GM23338 (cell line): ENCODE measurements around the gene KCNQ5. TPM values are rescaled to one million over a fixed set of nuclear protein-coding genes. Genes with fewer than 3 reads are reported as not detected.

ENCODE experiments used
- ATAC-seq: fragments of 200-7000 bp; cut with Tn5 transposase; 3 replicates; pipeline ENCODE4 v1.9.1; 2020
- DNase-seq: peaks from one replicate; pipeline ENCODE4 v3.0.0-alpha.2; 2015; ENCODE audit warnings: low spot score
- H2AFZ ChIP-seq: fragments of 200-600 bp; sonication (generic); 2 replicates; pipeline ENCODE4 v1.8.0; 2016; ENCODE audit warnings: antibody characterized with exemption, mild to moderate bottlenecking, moderate library complexity
- H3F3A ChIP-seq: fragments of 200-600 bp; sonication (generic); replicated peaks from 2 replicates; pipeline ENCODE4 v1.8.0; 2017; ENCODE audit warnings: antibody characterized with exemption, mixed run types, low read depth
- H3K27ac ChIP-seq: fragments of 200-600 bp; sonication (generic); 2 replicates; pipeline ENCODE4 v1.6.1; 2016; ENCODE audit warnings: low read depth
- H3K27me3 ChIP-seq: fragments of 200-600 bp; sonication (generic); 2 replicates; pipeline ENCODE4 v1.8.0; 2016; ENCODE audit warnings: mild to moderate bottlenecking, mixed run types, moderate library complexity; ENCODE audit not compliant: insufficient read depth
- H3K36me3 ChIP-seq: fragments of 200-600 bp; sonication (generic); 2 replicates; pipeline ENCODE4 v1.8.0; 2016; ENCODE audit warnings: mild to moderate bottlenecking; ENCODE audit not compliant: insufficient read depth
- H3K4me1 ChIP-seq: fragments of 200-600 bp; sonication (generic); 2 replicates; pipeline ENCODE4 v1.8.0; 2016; ENCODE audit warnings: mild to moderate bottlenecking, moderate library complexity; ENCODE audit not compliant: insufficient read depth
- H3K4me2 ChIP-seq: fragments of 200-600 bp; sonication (generic); 2 replicates; pipeline ENCODE4 v1.7.1; 2017; ENCODE audit warnings: mixed run types
- H3K4me3 ChIP-seq: fragments of 200-600 bp; sonication (generic); 2 replicates; pipeline ENCODE4 v1.6.1; 2016; ENCODE audit warnings: mixed run types
- H3K79me2 ChIP-seq: fragments of 200-600 bp; sonication (generic); replicated peaks from 2 replicates; pipeline ENCODE4 v1.8.0; 2017; ENCODE audit warnings: mild to moderate bottlenecking; ENCODE audit not compliant: insufficient read depth
- H3K9me2 ChIP-seq: fragments of 200-600 bp; sonication (generic); 2 replicates; pipeline ENCODE4 v1.8.0; 2017; ENCODE audit not compliant: insufficient read depth
- H4K20me1 ChIP-seq: fragments of 200-600 bp; sonication (generic); replicated peaks from 2 replicates; pipeline ENCODE4 v1.8.0; 2017; ENCODE audit warnings: mild to moderate bottlenecking; ENCODE audit not compliant: insufficient read depth
- H3K27ac Mint-ChIP-seq: 2 replicates; pipeline ENCODE4 v1.8.0; 2020; ENCODE audit warnings: inconsistent platforms, mild to moderate bottlenecking, moderate library complexity, mixed read lengths
- H3K27me3 Mint-ChIP-seq: 3 replicates; pipeline ENCODE4 v1.8.0; 2022; ENCODE audit warnings: low read depth, mild to moderate bottlenecking, moderate library complexity, mixed read lengths, inconsistent platforms; ENCODE audit not compliant: insufficient read depth, poor library complexity
- H3K36me3 Mint-ChIP-seq: 3 replicates; pipeline ENCODE4 v1.8.0; 2021; ENCODE audit warnings: low read depth, mild to moderate bottlenecking, inconsistent platforms, moderate library complexity, mixed read lengths
- H3K4me1 Mint-ChIP-seq: 3 replicates; pipeline ENCODE4 v1.8.0; 2020; ENCODE audit warnings: mild to moderate bottlenecking, inconsistent platforms, mixed read lengths
- H3K4me3 Mint-ChIP-seq: 3 replicates; pipeline ENCODE4 v1.8.0; 2021; ENCODE audit warnings: moderate library complexity, mild to moderate bottlenecking, inconsistent platforms, mixed read lengths
- H3K9me3 Mint-ChIP-seq: 3 replicates; pipeline ENCODE4 v1.8.0; 2020; ENCODE audit warnings: moderate library complexity, mild to moderate bottlenecking, inconsistent platforms, mixed read lengths
- CREB1 ChIP-seq: fragments of 250-450 bp; sonication (Bioruptor Pico); IDR thresholded peaks from 2 replicates; pipeline ENCODE4 v1.5.0; 2020; ENCODE audit warnings: low read depth, mild to moderate bottlenecking, moderate library complexity
- CTCF ChIP-seq, 2 experiments: fragments of 200-600 bp in 1 of 2; sonication (generic) in 1 of 2; conservative IDR thresholded peaks; 2 replicates each; pipeline versions ENCODE4 v1.5.1 to v1.6.1; 2016 to 2017; ENCODE audit warnings: antibody characterized with exemption in 2 of 2, low read depth in 2 of 2, mild to moderate bottlenecking in 2 of 2, moderate library complexity in 1 of 2
- EZH2 ChIP-seq: fragments of 200-600 bp; sonication (generic); IDR thresholded peaks from one replicate; pipeline ENCODE4 v1.8.0; 2017; ENCODE audit warnings: antibody characterized with exemption, mild to moderate bottlenecking, low read depth; ENCODE audit not compliant: unreplicated experiment
- EZH2phosphoT487 ChIP-seq: fragments of 200-600 bp; sonication (generic); IDR thresholded peaks from one replicate; pipeline ENCODE4 v1.8.1; 2018; ENCODE audit warnings: antibody characterized with exemption; ENCODE audit not compliant: unreplicated experiment
- JUNB ChIP-seq: IDR thresholded peaks from one replicate; pipeline ENCODE4 v1.6.1; 2016; ENCODE audit warnings: antibody characterized with exemption; ENCODE audit not compliant: unreplicated experiment
- NANOG ChIP-seq: IDR thresholded peaks from 2 replicates; pipeline ENCODE4 v1.6.1; 2016; ENCODE audit warnings: antibody characterized with exemption, borderline replicate concordance
- STAT1 ChIP-seq: IDR thresholded peaks from one replicate; pipeline ENCODE4 v1.6.1; 2016; ENCODE audit warnings: antibody characterized with exemption; ENCODE audit not compliant: unreplicated experiment
- ZNF114 ChIP-seq: fragments of 250-450 bp; sonication (Bioruptor Pico); IDR thresholded peaks from 2 replicates; pipeline ENCODE4 v1.5.0; 2020; ENCODE audit warnings: mild to moderate bottlenecking, moderate library complexity
- ZNF331 ChIP-seq: fragments of 250-450 bp; sonication (Bioruptor Pico); IDR thresholded peaks from 2 replicates; pipeline ENCODE4 v1.5.0; 2020; ENCODE audit warnings: low read depth, mild to moderate bottlenecking, moderate library complexity
- polyA plus RNA-seq: library from polyadenylated mRNA; unstranded; fragments of >200 nt; fragmentation: Nextera tagmentation; extraction: Ambion mirVana; gene quantifications from 2 replicates; pipeline ENCODE4 v1.2.1, GENCODE V29; 2016
- total RNA-seq: library from RNA; depleted of rRNA; stranded (reverse); fragments of >200 nt; shearing (Covaris generic); gene quantifications from 2 replicates; pipeline ENCODE4 v1.2.3, GENCODE V29; 2014
- TF ChIP-seq, protein P1 (sequence below): IDR thresholded peaks from one replicate; pipeline ENCODE4 v1.6.1; 2018; ENCODE audit warnings: antibody characterized with exemption; ENCODE audit not compliant: unreplicated experiment
- TF ChIP-seq, protein P2 (sequence below): IDR thresholded peaks from 2 replicates; pipeline ENCODE4 v1.6.1; 2016; ENCODE audit warnings: antibody characterized with exemption
- TF ChIP-seq, protein P3 (sequence below): fragments of 250-450 bp; sonication (Bioruptor Pico); IDR thresholded peaks from 2 replicates; pipeline ENCODE4 v1.5.0; 2020; ENCODE audit warnings: mild to moderate bottlenecking, moderate library complexity

The KCNQ5 gene
- total and polyA plus RNA-seq, 2 experiments from 2014 or later = 0.68 to 0.87 TPM

GRCh38 chr6:72974276-72974675 lies 352.4 kb downstream of the KCNQ5 start (continued):
- TF ChIP-seq, protein P1, sequence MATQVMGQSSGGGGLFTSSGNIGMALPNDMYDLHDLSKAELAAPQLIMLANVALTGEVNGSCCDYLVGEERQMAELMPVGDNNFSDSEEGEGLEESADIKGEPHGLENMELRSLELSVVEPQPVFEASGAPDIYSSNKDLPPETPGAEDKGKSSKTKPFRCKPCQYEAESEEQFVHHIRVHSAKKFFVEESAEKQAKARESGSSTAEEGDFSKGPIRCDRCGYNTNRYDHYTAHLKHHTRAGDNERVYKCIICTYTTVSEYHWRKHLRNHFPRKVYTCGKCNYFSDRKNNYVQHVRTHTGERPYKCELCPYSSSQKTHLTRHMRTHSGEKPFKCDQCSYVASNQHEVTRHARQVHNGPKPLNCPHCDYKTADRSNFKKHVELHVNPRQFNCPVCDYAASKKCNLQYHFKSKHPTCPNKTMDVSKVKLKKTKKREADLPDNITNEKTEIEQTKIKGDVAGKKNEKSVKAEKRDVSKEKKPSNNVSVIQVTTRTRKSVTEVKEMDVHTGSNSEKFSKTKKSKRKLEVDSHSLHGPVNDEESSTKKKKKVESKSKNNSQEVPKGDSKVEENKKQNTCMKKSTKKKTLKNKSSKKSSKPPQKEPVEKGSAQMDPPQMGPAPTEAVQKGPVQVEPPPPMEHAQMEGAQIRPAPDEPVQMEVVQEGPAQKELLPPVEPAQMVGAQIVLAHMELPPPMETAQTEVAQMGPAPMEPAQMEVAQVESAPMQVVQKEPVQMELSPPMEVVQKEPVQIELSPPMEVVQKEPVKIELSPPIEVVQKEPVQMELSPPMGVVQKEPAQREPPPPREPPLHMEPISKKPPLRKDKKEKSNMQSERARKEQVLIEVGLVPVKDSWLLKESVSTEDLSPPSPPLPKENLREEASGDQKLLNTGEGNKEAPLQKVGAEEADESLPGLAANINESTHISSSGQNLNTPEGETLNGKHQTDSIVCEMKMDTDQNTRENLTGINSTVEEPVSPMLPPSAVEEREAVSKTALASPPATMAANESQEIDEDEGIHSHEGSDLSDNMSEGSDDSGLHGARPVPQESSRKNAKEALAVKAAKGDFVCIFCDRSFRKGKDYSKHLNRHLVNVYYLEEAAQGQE = no peak
- TF ChIP-seq ZNF331 (CRISPR knock-in tag) (no peak), ZNF114 (no peak)

DNA sequence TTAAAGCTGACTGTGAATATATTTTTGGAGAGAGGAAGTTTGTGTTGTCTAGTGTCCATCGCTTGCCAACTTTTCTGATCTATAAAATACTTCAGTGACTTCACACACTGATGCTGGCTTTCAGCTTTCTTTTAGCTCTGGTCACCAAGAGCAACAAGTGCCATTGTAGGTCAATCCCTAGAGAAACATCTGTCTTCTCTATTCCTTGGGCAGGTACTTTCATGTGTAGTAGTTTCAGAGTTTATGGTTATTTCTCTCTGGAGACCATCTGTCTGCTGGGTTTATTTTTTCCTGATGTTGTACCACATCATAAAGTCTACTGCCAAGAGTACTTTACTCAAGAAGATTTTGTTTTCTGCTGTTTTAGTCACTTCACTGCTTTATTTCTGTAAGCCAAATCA lies 353.5 kb downstream of the KCNQ5 start:
- Histone ChIP-seq H3F3A (no peaks in the 10 kb centered on the region), H3K4me3 (no peak overlapping the region), H3K9me2 (no peaks in the 10 kb centered on the region), H3K79me2 (no peaks in the 10 kb centered on the region), H3K27ac (no peak overlapping the region), H3K27me3 (no peaks in the 10 kb centered on the region), H3K36me3 (no peaks in the 10 kb centered on the region), H2AFZ (no peak overlapping the region), H4K20me1 (no peaks in the 10 kb centered on the region), H3K4me1 (peaks cover 20% of the 10 kb centered on the region), H3K4me2 (no peak overlapping the region)
- Mint-ChIP-seq H3K4me3 (no peak overlapping the region), H3K27me3 (no peaks in the 10 kb centered on the region), H3K36me3 (peaks cover 3% of the 10 kb centered on the region; the same call in 1 of the 3 replicates), H3K4me1 (peaks cover 16% of the 10 kb centered on the region), H3K9me3 (peaks cover 8% of the 10 kb centered on the region; the same call in 1 of the 3 replicates), H3K27ac (no peak overlapping the region)
- DNase-seq (no peak), ATAC-seq (no peak)
- TF ChIP-seq JUNB (no peak), NANOG (no peak), ZNF114 (no peak), STAT1 (no peak), ZNF331 (CRISPR knock-in tag) (no peak), CTCF (conservative IDR thresholded peaks at IDR 0.05; ENCODE audit: low read depth in 2 of 2) (no peak), EZH2 (no peak), EZH2phosphoT487 (no peak), CREB1 (CRISPR knock-in tag) (no peak)
- TF ChIP-seq, protein P2, sequence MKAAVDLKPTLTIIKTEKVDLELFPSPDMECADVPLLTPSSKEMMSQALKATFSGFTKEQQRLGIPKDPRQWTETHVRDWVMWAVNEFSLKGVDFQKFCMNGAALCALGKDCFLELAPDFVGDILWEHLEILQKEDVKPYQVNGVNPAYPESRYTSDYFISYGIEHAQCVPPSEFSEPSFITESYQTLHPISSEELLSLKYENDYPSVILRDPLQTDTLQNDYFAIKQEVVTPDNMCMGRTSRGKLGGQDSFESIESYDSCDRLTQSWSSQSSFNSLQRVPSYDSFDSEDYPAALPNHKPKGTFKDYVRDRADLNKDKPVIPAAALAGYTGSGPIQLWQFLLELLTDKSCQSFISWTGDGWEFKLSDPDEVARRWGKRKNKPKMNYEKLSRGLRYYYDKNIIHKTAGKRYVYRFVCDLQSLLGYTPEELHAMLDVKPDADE = no peak
- TF ChIP-seq, protein P3, sequence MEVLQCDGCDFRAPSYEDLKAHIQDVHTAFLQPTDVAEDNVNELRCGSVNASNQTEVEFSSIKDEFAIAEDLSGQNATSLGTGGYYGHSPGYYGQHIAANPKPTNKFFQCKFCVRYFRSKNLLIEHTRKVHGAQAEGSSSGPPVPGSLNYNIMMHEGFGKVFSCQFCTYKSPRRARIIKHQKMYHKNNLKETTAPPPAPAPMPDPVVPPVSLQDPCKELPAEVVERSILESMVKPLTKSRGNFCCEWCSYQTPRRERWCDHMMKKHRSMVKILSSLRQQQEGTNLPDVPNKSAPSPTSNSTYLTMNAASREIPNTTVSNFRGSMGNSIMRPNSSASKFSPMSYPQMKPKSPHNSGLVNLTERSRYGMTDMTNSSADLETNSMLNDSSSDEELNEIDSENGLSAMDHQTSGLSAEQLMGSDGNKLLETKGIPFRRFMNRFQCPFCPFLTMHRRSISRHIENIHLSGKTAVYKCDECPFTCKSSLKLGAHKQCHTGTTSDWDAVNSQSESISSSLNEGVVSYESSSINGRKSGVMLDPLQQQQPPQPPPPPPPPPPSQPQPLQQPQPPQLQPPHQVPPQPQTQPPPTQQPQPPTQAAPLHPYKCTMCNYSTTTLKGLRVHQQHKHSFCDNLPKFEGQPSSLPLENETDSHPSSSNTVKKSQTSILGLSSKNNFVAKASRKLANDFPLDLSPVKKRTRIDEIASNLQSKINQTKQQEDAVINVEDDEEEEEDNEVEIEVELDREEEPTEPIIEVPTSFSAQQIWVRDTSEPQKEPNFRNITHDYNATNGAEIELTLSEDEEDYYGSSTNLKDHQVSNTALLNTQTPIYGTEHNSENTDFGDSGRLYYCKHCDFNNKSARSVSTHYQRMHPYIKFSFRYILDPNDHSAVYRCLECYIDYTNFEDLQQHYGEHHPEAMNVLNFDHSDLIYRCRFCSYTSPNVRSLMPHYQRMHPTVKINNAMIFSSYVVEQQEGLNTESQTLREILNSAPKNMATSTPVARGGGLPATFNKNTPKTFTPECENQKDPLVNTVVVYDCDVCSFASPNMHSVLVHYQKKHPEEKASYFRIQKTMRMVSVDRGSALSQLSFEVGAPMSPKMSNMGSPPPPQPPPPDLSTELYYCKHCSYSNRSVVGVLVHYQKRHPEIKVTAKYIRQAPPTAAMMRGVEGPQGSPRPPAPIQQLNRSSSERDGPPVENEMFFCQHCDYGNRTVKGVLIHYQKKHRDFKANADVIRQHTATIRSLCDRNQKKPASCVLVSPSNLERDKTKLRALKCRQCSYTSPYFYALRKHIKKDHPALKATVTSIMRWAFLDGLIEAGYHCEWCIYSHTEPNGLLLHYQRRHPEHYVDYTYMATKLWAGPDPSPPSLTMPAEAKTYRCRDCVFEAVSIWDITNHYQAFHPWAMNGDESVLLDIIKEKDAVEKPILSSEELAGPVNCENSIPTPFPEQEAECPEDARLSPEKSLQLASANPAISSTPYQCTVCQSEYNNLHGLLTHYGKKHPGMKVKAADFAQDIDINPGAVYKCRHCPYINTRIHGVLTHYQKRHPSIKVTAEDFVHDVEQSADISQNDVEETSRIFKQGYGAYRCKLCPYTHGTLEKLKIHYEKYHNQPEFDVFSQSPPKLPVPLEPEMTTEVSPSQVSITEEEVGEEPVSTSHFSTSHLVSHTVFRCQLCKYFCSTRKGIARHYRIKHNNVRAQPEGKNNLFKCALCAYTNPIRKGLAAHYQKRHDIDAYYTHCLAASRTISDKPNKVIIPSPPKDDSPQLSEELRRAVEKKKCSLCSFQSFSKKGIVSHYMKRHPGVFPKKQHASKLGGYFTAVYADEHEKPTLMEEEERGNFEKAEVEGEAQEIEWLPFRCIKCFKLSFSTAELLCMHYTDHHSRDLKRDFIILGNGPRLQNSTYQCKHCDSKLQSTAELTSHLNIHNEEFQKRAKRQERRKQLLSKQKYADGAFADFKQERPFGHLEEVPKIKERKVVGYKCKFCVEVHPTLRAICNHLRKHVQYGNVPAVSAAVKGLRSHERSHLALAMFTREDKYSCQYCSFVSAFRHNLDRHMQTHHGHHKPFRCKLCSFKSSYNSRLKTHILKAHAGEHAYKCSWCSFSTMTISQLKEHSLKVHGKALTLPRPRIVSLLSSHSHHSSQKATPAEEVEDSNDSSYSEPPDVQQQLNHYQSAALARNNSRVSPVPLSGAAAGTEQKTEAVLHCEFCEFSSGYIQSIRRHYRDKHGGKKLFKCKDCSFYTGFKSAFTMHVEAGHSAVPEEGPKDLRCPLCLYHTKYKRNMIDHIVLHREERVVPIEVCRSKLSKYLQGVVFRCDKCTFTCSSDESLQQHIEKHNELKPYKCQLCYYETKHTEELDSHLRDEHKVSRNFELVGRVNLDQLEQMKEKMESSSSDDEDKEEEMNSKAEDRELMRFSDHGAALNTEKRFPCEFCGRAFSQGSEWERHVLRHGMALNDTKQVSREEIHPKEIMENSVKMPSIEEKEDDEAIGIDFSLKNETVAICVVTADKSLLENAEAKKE (CRISPR knock-in tag) = no peak
